ENCODE measurements around the gene DERL3.

DERL3 gene

DNA sequence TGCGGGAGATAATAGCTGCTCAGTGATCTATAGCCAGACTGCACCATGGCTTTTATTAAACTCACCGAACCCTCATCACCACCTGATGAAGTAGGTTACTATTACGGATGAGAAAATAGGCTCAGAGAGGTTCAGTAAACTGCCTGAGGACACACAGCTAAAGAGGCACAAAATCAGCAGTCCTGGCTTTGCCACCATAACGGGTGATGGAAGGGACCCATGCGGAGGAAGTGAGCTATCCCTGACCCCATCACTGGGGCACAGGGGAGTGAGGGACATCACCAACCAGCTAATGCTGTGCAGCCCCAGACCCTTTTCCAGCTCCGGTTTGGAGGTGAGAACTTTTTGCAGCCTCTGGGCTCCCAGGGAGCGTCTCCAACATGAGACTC, 7.3 kb upstream of the DERL3 start:
- no peak for DNase-seq

DNA sequence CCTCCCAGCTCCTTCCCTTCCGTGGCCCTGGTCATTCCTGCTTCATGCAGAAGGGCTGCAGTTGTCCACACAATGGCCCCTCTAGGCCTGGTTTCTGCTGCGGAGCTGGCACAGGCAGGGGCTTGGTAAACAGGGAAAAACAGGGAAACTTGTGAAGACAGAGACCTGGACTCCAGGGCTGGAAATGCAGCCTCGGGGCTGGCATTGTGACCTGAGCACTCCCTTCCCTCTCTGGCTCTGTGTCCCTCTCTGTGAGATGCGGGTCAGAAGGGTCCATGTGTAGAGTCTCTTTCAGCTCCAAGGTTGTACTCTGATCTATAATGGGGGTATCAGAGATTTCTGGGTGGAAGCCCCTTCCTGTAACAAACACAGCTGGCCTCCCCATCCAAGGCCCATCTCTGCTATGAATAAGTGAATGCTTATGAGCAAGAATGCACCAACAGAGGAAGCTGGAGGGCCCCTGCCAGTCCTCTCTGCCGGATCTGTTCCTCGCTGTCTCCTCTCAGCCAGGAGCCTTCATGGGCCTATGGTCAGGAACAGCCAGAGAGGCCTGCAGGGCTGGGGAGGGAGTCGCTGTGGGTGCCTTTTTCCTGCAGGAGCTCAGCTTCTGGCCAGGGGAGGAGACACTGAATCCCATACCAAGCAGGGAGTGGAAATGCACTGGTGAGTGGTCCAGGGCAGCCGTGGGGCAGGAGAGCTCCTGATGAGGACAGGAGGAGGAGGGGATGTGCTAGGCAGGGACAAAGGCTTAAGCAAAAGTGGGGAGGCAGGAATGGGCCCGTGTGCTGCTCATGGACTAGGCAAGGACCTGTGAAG, 6.7 kb upstream of the DERL3 start:
- DNase-seq, result no peak

DNA sequence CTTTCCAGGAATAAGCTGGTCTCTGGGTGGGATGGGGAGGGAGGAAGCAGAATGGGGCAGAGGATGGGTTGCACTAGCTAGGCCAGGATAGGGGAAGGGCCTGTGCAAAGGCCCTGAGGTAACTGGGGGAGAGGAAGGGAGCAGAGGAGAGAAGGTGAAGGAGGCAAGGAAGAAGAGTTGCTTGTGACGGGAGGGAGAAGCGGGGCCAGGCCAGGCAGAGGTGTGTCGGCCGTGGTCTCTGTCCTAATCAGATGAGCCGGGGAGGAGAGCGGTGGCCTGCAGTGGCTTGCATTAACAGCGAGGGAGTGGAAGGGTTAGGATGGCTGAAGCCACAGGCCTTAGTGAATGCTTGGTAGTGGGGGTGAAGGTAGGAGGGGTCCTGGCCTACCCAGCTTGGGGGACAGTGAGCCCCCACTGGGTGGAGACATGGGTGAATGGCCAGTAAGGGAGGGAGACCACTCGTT, 6.0 kb upstream of the DERL3 start:
- no peak for DNase-seq

DNA sequence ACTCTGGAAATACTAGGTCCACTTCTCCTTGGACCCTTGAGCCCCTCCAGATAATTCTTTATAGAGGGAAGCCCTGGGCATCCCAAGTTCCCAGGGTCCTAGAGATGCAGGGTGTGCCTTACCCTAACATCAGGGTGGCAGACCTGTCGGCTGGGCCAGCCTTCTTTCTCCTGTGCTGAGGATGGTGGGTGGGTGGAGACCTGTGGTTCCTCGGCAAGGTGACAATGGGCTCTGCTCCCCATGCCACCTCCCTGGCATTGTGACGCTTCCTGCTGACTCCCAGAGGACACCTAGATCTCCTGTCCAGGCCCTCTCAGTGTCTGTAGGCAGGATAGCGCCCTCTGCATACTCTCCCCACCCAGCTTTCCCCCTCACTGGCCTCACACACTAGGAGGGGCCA, 3.8 kb upstream of the DERL3 start:
- no peak for DNase-seq

DNA sequence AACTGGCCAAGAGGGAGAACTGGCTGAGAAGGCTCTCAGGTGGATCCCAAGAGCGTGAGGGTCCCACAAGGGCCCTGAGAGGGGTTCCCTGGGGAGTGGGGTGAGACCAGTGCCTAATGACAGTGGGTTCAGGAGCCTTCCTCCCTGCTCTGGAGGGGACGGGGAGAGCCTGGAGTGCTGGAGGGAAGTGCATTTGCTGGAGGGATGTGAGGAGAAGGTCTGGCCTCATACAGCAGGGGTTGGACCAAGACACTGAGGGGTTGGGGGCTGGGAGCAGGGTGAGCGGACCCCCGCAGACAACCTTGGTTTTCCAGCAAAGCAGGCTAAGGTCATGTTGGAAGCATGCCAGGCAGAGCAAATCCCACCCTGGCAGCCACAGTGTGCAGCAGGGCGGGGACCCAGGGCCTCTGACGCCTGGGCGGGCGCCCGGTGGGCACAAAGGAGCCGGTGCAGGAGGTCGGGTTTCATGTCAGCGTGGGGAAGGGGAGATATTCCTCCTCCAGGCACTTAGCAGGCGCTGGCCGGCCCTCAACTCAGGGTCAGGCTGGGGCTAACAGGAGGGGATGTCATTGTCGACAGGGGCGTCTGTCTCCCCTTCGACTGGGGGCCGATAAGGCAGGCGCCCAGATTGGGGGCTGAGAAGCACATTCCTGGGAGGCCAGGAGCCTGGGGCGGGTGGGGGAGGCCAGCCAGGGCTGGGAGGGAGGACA, 3.1 kb upstream of the DERL3 start:
- DNase-seq, result no peak

DNA sequence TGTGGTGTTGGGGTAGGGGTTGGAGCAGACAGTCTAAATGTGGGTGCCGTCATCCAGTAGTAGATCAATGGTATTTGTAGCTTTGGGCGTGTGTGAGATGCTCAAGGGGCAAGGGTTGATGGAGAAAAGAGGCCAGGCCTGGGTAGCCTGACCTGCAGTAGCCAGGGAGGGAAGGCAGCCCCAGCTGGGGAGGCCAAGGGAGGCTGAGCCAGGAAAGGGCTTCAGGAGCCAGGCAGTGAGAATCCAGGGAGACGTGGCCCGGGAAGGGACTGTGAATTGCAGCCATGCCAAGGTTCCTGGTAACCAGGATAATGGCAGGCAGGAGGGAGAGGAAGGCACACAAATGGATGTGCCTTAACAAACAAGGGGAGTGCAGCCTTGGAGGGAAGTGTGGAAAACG, 2.5 kb upstream of the DERL3 start:
- DNase-seq, result no peak

DNA sequence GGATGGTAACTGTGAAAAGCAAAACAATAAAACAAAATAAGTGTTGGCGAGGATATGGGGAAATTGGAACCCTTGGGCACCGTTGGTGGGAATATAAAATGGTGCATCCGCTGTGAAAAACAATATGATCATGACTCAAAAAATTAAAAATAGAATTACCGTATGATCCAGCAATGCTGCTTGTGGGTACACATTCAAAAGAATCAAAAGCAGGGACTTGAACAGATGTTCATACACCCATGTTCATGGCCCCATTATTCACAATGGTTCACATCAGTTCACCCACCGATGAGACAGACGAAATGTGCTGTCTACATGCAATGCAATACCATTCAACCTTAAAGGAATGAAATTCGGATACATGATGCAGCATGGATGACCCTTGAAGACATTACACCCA, 1.2 kb upstream of the DERL3 start:
- DNase-seq, result no peak

DNA sequence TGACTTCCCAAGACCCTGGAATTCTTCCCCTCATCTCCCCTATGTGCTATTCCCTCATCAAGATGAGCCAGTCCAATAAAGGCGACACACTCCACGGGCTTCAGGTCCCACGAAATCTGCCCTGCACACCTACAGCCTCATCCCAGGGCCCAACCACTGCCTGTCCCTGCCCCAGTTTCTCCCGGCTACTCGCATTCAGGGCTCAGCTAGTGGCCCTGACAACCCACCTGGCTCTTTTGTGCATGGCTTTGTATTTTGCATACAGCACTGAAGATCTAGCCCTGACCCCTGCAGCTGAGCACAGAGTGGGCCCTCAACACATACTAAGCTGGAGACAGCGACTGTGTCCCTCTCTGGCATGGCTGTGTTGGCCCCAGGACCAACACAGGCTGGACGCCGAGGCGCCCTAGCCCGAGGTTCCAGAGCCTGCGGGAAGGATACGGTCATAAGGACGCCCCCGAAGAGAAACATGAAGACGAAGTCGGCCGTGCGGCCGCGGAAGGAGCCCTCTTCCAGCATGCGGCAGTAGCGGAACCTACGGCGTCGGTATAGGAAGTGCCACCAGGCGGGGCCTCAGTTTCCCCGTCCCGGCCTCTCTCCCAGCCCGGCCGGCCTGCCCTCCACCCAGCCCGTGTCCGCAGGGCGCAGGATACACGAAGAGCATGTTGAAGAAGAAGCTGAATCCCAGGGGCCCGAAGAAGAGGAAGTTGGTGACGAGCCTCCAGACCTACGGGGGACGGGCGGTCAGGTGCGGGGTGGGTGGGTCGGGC, 710 bp downstream of the DERL3 start:
- no peak for DNase-seq

DNA sequence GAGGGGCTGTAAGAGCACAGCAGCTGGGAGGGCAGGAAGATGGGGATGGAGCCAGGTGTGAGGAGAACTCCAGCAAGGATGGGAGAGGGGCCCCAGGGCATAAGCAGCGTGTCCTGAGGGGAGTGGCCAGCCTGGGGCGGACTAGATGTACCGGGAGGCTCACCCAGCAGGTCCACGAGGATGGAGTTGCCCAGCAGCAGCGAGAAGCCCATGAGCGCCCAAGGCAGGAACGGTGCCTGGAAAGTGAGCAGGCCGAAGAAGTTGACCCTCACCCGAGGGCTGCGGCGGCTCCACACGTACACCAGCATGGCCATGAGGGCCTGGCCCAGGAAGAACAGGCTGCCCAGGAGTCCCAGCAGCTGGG, 1.3 kb downstream of the DERL3 start:
- DNase-seq, result peak; percentile 12

DNA sequence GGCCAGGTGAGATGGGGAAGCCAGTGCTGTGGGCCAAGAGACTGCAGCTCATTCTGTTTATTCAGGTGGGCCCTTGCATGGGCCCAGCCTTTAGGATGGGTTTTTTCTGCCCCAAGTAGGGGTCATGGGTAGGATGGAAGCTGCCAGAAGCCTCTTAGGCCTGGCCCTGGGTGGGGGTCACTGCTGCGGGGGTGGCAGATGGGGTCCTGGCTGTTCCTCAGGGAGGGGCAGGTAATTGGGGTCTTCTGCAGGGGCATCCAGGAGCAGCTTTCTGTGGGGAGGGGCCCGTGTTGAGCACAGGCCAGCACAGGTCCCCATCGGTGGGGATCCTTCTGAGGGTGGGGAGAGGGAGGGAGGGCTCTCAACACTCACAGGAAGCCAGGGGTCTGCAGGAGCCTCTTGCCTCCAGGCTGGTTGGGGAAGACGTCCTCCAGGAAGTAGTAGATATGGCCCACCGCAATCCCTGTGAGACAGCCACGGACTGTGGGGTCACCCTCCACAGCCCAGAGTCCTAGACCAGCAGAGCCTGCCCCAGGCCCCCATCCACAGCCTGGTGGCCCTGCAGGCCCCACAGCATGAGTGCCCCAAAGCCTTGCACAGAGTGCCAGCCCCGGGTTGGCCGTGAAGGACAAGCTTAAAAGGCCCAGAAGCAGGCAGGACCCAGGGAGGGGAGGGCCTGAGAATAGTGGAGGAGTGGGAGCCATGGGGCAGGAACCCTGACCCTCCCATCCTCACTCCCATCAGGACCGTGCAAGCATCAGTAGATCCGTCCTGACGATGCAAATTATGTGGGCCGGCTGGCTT, 1.9 kb downstream of the DERL3 start:
- DNase-seq, result no peak

DNA sequence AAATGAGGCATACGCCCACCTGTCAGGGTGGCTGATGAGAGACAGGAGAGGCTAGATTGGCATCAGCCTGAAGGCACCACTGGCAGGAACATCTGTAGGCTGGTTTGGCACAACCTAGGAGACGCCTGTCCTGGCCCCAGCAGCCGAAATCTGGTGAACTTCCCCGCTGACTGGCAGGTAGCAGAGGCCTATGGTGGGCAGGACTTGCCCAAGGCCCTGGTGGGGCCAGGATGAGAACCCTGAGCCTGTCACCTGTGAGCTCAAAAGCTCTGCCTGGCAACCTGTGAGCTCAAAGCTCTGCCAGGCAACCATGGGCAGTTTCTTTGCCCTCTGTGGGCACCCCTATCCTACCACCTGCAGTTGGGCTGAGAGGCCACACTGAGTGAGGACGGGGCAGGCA, 2.5 kb downstream of the DERL3 start:
- DNase-seq, result peak; percentile 58

DNA sequence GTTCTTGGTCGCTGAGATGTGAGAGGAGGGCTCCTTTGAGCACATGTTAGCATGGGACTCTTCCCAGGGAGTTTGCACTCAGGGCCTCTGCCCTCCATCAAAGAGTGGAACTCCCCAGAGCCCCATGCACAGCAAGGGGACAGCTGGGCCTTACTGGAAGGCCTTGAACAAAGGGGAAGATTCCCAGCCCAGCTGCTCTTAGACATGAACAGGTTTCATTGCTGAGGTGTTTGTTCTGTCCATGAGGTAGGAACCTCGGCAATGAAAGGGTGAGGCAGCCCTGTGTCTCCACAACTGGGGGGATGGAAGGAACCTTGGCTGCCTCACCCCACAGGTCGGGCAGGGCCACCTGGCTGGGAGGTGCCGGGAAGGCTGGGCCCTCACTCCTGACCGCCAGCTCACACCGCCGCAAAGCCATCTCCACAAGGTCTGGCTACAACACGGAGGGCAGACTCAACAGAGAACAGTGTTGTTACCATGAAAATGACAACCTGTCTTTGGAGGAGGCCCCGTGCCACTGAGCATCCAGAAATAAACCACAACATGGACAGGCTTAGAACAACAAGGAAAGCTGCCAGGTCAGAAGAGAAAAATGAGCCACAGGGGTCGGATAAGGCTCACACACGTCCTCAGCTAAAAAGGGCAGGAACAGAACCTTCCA, 3.2 kb downstream of the DERL3 start:
- DNase-seq, result peak; percentile 27

DNA sequence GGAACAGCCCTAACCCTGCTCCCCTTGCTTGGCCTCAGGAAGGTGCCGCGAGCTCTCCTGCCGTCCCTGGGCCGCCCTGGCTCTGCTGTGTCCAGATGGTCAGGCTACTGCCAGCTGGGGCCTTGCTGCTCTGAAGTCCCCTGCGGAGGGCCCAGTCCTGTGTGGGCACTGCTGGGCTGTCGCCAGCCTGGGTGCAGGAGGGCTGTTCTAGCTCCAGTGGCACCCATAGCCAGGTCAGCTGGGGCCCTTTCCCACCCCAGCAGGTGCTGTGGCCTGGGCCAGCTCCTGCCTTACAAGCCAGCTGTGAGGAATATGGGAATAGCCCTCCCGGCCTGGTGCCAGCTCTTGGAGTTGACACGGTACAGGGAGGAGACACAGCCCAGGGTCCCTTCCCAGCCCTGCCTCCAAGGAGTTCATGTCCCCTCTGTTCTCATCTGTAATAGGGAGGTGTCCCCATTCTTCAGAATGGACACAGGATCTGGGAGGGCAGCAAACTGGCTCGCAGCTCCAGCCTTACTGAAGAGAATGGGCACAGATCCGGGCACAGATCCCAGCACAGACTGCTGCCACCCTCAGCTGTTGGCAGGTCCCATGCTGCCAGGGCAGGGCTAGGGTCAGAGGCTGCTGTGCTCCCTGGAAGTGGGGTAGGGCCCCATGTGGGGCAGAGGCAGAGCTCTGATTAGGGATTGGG, 3.9 kb downstream of the DERL3 start:
- no peak for DNase-seq

DNA sequence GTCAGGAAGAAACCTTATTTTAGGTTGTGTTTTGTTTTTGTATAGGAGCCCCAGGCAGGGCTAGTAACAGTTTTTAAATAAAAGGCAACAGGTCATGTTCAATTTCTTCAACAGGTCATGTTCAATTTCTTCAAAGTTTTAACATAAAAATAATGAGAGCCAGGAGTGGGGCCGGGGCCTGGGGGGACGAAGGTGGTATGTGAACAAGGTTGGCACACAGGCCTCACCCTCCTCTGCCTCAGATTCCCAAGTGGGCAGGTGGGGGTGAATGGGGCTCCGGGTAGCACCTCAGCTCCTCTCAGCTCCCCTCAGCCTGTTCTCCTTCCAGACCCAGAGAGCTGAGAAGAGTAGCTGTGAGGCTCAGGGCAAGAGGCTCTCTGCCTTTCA, 4.4 kb downstream of the DERL3 start:
- DNase-seq, result no peak

DNA sequence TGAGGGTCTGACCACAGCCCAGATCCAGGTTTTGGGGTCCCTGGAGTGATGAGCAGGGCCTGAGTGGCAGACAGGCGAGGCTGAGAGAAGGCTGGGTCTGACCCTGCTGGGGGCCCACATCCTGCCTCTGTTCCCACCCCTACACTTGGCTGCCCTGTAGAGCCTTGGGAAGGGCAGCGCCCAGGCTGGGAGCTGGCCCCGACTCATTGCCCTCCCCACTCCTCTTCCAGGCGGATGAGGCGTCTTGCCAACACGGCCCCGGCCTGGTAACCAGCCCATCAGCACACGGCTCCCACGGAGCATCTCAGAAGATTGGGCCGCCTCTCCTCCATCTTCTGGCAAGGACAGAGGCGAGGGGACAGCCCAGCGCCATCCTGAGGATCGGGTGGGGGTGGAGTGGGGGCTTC, 4.9 kb downstream of the DERL3 start:
- DNase-seq, result no peak

DNA sequence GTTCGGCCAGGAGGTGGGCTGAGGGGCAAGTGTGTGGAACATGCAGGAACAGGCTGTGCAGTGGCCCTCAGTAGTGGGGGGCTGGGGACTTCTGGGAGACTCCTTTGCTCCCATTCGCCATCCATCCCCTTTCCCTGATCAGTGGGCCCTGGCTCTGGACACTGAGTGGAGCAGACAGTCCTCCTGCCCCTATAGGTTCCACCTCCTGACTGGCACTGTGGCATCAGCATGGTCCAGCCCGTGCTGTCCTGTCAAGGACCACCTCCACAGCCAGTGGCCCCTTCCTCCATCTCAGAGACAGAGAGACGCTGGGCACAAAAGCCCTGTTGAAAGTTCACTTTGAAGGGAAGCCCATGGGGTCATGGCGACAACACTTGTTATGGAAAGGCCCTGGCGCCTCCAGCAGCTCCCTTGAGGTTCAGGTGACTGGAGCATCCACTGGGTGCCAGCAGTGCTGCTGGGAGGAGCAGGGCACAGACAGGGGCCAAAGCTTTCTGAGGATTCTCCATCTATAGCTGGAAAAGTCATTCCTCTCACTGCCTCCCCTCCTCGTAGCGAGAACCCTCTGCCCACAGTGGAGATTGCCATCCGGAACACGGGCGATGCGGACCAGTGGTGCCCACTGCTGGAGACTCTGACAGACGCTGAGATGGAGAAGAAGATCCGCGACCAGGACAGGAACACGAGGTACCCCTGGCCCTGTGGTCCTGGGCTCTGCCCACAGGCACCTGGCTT, 5.6 kb downstream of the DERL3 start:
- DNase-seq, result no peak

DNA sequence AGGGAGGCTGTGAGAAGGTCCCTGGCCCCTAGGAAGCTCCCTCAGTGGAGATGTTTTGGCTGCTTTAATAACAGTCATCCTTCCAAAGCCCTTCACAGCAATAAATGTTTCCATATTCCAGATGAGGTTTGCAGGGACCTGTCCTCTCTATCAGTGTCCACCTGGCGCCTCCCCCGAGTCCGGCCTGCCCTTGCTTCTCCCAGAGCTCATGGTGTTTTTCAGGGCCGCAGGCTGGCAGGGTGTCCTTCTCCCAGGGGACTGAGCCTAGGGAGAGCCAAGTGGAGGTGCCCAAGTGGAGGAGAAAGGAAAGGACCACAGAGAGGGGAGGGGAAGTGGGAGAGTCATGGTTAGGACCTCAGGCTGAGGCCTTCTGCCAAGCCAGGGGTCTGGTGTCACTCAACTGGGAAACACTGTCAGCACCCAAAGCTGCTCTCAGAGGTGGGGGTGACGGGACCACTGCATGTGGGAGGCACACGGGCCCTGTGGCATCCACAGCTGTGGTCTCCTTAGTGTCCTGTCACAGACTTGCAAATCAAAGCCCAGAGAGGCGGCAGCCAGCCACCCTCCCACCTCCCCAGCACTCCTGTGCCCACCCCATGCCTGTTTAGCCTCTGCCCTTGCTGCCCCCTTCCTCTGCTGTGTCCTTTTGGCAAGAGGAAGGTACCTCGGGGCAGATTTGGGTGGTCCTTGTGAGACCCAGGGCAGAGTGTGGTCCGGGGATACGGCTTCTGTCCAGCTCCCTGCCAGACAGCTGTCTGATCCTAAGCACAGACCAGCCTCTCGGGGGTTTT, 6.4 kb downstream of the DERL3 start:
- DNase-seq, result no peak

DNA sequence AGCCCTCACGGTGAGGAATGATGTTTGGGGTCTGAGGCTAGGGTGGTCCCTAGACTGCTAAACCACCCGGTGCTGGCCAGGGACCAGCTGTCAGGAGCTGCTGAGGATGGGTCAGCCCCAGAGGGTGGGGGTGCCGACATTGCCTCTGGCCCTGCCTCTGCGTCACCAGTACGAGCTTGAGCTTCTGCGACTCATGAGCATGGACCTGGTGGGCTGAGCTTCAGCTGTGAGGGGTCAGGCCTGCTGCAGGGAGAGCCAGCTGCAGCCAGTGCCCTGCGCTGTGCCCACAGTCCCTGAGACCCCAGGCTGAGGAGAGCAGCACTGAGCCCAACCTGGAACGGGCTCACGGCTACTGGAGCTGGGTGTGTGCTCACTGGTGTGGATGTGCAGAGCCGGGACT, 7.0 kb downstream of the DERL3 start:
- no peak for DNase-seq

DNA sequence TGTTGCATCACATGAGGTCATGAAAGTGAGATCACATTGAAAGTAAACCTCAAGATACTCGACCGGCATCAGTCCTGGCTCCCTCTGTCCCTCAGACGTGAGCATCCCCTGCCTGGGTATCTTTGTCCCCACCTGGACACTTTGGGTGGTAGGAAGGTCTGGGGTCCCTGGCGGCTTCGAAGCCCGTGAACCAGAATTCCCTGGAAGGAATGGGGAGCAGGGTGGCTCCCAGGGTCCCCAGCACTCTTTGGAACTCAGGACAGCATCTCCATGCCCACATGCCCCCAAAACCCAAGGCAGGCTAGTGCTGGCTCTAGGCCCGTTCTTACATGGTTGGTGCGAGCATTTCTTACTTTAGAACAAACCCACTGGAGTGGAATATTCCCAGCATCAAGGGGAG, 7.5 kb downstream of the DERL3 start:
- DNase-seq, result no peak

DNA sequence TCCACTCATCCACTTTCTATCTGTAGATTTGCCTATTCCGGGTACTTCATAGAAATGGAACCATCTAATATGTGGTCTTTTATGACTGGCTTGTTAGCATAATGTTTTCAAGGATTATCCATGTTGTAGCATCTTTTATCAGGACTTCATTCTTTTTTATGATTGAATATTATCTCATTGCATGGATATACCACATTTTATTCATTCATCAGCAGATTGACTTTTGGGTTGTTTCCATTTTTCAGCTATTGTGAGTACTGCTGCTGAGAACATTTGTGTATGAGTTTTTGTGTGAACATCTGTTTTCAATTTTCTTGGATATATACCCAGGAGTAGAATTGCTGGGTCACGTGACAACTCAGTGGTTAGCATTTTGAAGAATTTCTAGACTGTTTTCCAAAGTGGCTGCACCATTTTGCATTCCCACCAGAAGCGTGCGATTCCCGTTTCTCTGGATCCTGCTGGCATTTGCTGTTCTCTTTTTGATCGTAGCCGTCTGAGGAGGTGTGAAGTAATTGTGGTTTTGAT, 8.9 kb downstream of the DERL3 start:
- DNase-seq, result no peak

Measured in RPMI8226 (cell line).